GM18870 (cell line): ENCODE results near the gene CEP126.

Experiments used
- ATAC-seq: cut with Tn5 transposase; IDR thresholded peaks from one replicate; pipeline ENCODE4 v1.9.1; 2021; ENCODE audit warnings: moderate library complexity; ENCODE audit not compliant: unreplicated experiment

Gene CEP126

GRCh38 chr11:102010776-102011494 is 96.1 kb downstream of the CEP126 start:
- no peak for ATAC-seq

GRCh38 chr11:102012946-102013345 is 98.1 kb downstream of the CEP126 start:
- ATAC-seq: no peak

- ATAC-seq: no peak
These were observed 99.9 kb downstream of the CEP126 start for GRCh38 chr11:102014756-102015155.

- no peak for ATAC-seq
These were observed 102.2 kb downstream of the CEP126 start for GRCh38 chr11:102017026-102017425.

- ATAC-seq: no peak
These were observed 111.4 kb downstream of the CEP126 start for GRCh38 chr11:102026217-102026616.

- ATAC-seq: no peak
These were observed 112.1 kb downstream of the CEP126 start for GRCh38 chr11:102026959-102027358.

GRCh38 chr11:102036757-102037156 is 121.9 kb downstream of the CEP126 start:
- ATAC-seq: no peak

GRCh38 chr11:102046841-102047240 is 132.0 kb downstream of the CEP126 start:
- ATAC-seq: no peak

GRCh38 chr11:102047305-102047924 is 132.6 kb downstream of the CEP126 start, which contains the start of gene CFAP300:
TSS of gene CFAP300 (plus strand) at chr11:102047437. CDS start at chr11:102047471, 34 bp downstream.
- no peak for ATAC-seq
